Body of pancreas (tissue), 4 donors: ENCODE measurements around the gene SSH2. TPM values are rescaled to one million over a fixed set of nuclear protein-coding genes. Genes with fewer than 3 reads are reported as not detected.
"Not testable (repeated sequence)": the region's sequence is repeated elsewhere in the genome, so short reads cannot be mapped to it uniquely, and the experiment has no call there.

Experiments
- ATAC-seq: fragments of 150-250 bp; one replicate; pipeline ENCODE4 v1.9.1; 2016
- DNase-seq, 4 donors: peaks; one replicate each; pipeline ENCODE4 v3.0.0-alpha.2; 2019
- H3K27ac ChIP-seq, 4 donors: fragments of 200-600 bp; sonication (generic); 1 replicate in 3 of 4; 2 replicates in 1 of 4; pipeline versions ENCODE4 v1.5.1 to v1.6.1; 2016 to 2019; ENCODE audit warnings: mild to moderate bottlenecking in 1 of 4, mixed read lengths in 1 of 4, moderate library complexity in 1 of 4
- H3K27me3 ChIP-seq, 2 donors: fragments of 200-600 bp; sonication (generic); one replicate each; pipeline ENCODE4 v1.6.0; 2016; ENCODE audit warnings: mild to moderate bottlenecking in 1 of 2
- H3K36me3 ChIP-seq, 2 donors: fragments of 200-600 bp; sonication (generic); replicated peaks in 1 of 2; 2 replicates each; pipeline ENCODE4 v1.5.1; 2016; ENCODE audit warnings: low read depth in 2 of 2; ENCODE audit not compliant: insufficient read depth in 1 of 2
- H3K4me1 ChIP-seq: fragments of 200-600 bp; sonication (generic); one replicate; pipeline ENCODE4 v1.6.0; 2016
- H3K4me3 ChIP-seq, 2 donors: fragments of 200-600 bp; sonication (generic); 1 replicate in 1 of 2; 2 replicates in 1 of 2; pipeline ENCODE4 v1.5.1; 2016 to 2019
- H3K9me3 ChIP-seq, 3 donors: fragments of 200-600 bp; sonication (generic); 1 replicate in 2 of 3; 2 replicates in 1 of 3; pipeline ENCODE4 v1.5.1; 2016
- CTCF ChIP-seq, 7 experiments: fragments of 450-650 bp in 4 of 7; fragments of 200-600 bp in 3 of 7; sonication (generic) in 3 of 7; IDR thresholded peaks; one replicate each; pipeline ENCODE4 v1.5.1; 2016 to 2019; ENCODE audit warnings: antibody characterized with exemption in 7 of 7
- POLR2A ChIP-seq, 3 donors: fragments of 450-650 bp; IDR thresholded peaks; one replicate each; pipeline ENCODE4 v1.6.1; 2016; ENCODE audit warnings: antibody characterized with exemption in 3 of 3, mild to moderate bottlenecking in 2 of 3
- WGBS, 2 donors: methylation state at CpG; one replicate each; pipeline ENCODE4 v1.1.5; 2017; 5-methylcytosine and 5-hydroxymethylcytosine counted together
- intact Hi-C: fragments of 100-400 bp; cut with DNase I; formaldehyde crosslinking; loops from one replicate; pipeline ENCODE4 v1.15.1; 2023
- total RNA-seq, 2 donors: library from RNA; depleted of rRNA; stranded (reverse); fragments of >200 nt; gene quantifications; one replicate each; pipeline ENCODE4 v1.1.0, GENCODE V29; 2016

The SSH2 gene
- total RNA-seq, 2 donors from 2014 or later: 8.2 to 8.6 TPM

DNA sequence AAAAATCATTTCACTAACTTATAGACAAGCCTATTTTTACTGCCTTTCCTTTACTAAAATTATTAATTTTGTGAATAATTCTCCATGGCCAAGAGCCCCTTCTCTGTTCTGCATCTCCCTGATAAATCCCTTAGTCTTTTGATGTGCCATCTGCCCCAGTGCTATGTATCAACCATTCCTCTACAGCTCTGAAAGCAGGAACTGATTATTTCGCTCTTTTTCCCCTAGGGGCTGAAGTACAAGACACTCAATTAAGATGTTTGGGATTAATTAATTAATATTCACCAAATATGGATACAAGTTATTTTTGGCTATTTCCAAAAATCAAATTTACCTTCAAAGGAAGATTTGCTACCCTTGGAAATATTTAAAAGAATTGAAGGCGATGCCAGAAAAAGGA lies 26.6 kb downstream of the SSH2 start:
- Histone ChIP-seq H3K27ac (no peak overlapping the region), H3K4me3 (no peak overlapping the region), H3K27me3 (no peaks in the 10 kb centered on the region), H3K9me3 (no peaks in the 10 kb centered on the region), H3K36me3 (no peaks in the 10 kb centered on the region), H3K4me1 (no peaks in the 10 kb centered on the region)
- ATAC-seq: no peak
- 93 to 94% methylated on average over 2 of the region's 2 CpGs for WGBS, 2 donors
- TF ChIP-seq CTCF (IDR thresholded peaks at IDR 0.05) (no peak), POLR2A (IDR thresholded peaks at IDR 0.05) (no peak)
- DNase-seq: no peak
- intact Hi-C loops: no loop called here

DNA sequence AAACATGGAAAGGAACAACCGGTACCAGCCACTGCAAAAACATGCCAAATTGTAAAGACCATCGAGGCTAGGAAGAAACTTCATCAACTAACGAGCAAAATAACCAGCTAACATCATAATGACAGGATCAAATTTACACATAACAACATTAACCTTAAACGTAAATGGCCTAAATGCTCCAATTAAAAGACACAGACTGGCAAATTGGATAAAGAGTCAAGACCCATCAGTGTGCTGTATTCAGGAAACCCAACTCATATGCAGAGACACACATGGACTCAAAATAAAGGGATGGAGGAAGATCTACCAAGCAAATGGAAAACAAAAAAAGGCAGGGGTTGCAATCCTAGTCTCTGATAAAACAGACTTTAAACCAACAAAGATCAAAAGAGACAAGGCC lies 32.9 kb downstream of the SSH2 start:
- intact Hi-C loops, H3K9me3 ChIP-seq, H3K36me3 ChIP-seq, H3K4me1 ChIP-seq, H3K27me3 ChIP-seq, DNase-seq, H3K4me3 ChIP-seq, H3K27ac ChIP-seq, ATAC-seq: not testable (repeated sequence)
- WGBS, 2 donors: 93 to 97% methylated on average over 4 of the region's 4 CpGs

DNA sequence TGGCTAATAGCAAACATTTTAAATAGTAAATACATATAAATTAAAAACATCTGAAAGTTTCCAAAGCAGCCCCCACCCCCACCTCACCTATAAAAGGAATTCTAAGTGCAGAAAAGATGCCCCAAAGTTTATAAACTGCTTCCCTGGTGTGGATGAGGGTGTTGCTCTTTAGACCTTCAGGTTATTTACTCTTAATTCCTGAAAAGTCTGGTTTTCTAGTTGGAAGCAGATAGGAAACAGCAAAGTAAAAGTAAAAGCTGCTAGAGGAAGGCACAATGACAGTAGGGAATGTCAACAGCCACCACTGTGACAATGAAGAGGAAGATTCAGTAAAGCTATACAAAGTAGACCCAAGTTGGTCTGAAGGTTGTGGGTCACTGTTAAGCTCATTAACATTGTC lies 37.8 kb downstream of the SSH2 start:
- DNase-seq (no peak), ATAC-seq (no peak)
- intact Hi-C loops: no loop called here
- TF ChIP-seq POLR2A (IDR thresholded peaks at IDR 0.05) (no peak), CTCF (IDR thresholded peaks at IDR 0.05) (peak in 1 of 7 experiments; percentile 6)
- H3K27ac ChIP-seq: no peak overlapping the region
- H3K4me3 ChIP-seq: no peak overlapping the region
- no peaks in the 10 kb centered on the region for H3K36me3 ChIP-seq
- H3K9me3 ChIP-seq: no peaks in the 10 kb centered on the region
- H3K27me3 ChIP-seq: no peaks in the 10 kb centered on the region
- no peaks in the 10 kb centered on the region for H3K4me1 ChIP-seq

- TF ChIP-seq CTCF (IDR thresholded peaks at IDR 0.05): no peak
- no peak for TF ChIP-seq POLR2A (IDR thresholded peaks at IDR 0.05)
- Histone ChIP-seq H3K27me3 (no peaks in the 10 kb centered on the region), H3K4me1 (no peaks in the 10 kb centered on the region), H3K4me3 (no peak overlapping the region), H3K9me3 (no peaks in the 10 kb centered on the region), H3K36me3 (no peaks in the 10 kb centered on the region), H3K27ac (no peak overlapping the region)
- WGBS, 2 donors: 93 to 96% methylated on average over 1 of the region's 1 CpG
- DNase-seq (no peak), ATAC-seq (no peak)
- intact Hi-C loops: no loop called here
Measured at GRCh38 chr17:29891131-29891530, 38.9 kb downstream of the SSH2 start.

DNA sequence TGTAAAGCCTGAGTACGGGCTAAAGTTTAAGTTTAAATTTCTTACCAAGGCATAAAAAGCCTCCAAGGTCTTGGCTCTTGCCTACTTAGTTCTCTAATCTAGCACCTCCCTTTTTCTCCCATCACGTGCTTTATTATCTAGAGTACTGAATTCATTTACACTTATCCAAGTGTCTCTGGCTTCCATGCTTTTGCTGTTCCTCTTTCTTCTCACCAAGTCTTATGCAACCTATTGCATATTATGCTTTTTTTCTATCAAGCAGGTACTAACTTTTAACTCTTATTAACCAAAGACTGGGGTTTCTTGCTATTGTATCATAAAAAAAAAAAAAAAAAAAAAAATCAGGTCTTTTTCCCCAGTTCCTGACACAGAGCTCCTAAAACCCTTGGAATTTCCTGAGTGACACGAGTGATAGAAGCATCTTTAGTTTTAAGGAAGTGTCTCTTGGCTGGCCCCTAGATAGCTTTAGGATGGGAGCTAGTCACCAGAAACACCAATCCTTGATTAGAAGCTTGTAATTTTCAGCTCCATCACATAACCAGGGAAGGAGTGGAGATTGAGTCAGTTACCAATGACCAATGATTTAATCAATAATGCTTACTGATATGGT lies 44.9 kb downstream of the SSH2 start:
- no peaks in the 10 kb centered on the region for H3K36me3 ChIP-seq
- no peak for TF ChIP-seq POLR2A (IDR thresholded peaks at IDR 0.05)
- TF ChIP-seq CTCF (IDR thresholded peaks at IDR 0.05): no peak
- H3K27me3 ChIP-seq: no peaks in the 10 kb centered on the region
- WGBS, 2 donors: 54 to 59% methylated on average over 3 of the region's 3 CpGs
- H3K4me1 ChIP-seq: peaks cover 7% of the 10 kb centered on the region
- H3K4me3 ChIP-seq: no peak overlapping the region
- intact Hi-C loops: no loop called here
- ATAC-seq (no peak), DNase-seq (no peak)
- no peak overlapping the region for H3K27ac ChIP-seq
- no peaks in the 10 kb centered on the region for H3K9me3 ChIP-seq
